ENCODE measurements around the gene MYLIP.

DNA sequence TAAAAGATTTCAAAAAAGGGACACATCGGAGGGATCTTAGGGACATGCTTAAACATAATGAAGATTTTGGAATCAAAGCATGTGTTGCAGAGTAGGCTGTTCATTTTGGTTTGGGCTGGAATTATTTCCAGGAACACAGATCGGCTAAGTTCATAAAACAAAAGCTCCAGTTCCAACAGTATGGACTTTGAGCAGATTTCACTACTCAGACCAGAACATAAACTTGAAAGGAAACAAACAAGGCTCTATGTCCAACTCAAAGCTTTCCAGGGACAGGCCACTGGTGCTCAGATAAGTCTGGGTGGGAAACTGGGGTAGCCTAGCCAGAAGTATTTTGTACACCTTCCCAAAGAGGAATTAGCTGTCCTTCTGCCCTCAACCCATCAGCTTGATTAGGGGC is 58.3 kb downstream of the MYLIP start:
- TF ChIP-seq, protein P1, sequence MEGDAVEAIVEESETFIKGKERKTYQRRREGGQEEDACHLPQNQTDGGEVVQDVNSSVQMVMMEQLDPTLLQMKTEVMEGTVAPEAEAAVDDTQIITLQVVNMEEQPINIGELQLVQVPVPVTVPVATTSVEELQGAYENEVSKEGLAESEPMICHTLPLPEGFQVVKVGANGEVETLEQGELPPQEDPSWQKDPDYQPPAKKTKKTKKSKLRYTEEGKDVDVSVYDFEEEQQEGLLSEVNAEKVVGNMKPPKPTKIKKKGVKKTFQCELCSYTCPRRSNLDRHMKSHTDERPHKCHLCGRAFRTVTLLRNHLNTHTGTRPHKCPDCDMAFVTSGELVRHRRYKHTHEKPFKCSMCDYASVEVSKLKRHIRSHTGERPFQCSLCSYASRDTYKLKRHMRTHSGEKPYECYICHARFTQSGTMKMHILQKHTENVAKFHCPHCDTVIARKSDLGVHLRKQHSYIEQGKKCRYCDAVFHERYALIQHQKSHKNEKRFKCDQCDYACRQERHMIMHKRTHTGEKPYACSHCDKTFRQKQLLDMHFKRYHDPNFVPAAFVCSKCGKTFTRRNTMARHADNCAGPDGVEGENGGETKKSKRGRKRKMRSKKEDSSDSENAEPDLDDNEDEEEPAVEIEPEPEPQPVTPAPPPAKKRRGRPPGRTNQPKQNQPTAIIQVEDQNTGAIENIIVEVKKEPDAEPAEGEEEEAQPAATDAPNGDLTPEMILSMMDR (IDR thresholded peaks at IDR 0.05), result no peak
- no peak for TF ChIP-seq EZH2 (IDR thresholded peaks at IDR 0.05; ENCODE audit: borderline replicate concordance, insufficient read depth, low read depth, low read length, poor library complexity, severe bottlenecking)

Data from B cell (primary cell).